Nucleus accumbens (tissue), 56 donors: ENCODE data around the gene IL21.

ENCODE experiments used
- DNase-seq, 56 donors: peaks; one replicate each; lab custom pipeline; 2025; lab: John Stamatoyannopoulos, UW

The IL21 gene

DNA sequence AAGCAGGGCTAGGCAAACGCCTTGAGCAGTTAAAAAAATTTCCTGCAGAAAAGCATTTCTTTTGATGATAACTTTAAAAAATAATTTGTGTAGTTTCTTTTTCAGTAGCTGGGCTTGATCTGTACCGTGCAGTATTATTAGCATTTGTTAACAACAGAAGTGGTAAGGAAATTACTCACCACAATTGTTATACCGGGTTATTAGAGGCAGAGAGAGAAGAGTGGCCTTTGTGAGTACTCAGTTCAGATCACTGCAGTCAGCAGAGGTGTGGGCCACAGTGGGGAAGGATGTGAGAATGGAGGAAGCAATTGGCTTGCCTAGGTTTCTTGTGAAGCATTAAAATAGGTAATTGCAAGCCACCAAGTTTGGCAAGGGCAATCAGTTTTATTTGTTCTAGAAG is 14.3 kb upstream of the IL21 start:
- no peak for DNase-seq

GRCh38 chr4:122633211-122633610 is 12.3 kb upstream of the IL21 start:
- DNase-seq: no peak

- DNase-seq: no peak
Measured at GRCh38 chr4:122632396-122633143, 11.7 kb upstream of the IL21 start.

DNA sequence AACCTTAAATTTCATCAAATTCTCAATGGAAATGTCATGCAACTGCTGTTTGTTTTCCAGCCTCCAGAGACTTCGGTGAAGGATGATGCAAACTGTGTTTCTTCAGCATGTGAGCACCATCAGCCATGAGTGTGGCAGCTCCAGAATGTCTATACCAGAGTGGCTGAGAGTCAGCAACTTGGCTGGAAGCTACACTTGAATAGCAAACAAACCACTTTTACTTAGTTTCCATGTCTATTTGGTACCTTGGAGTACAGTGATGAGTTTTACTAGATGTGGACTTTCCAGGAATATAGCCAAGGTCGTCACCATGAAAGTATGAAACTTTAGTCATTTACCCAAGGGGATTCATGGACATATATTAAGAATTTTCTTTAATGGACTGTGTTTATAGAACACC is 4.3 kb upstream of the IL21 start:
- DNase-seq: no peak

DNA sequence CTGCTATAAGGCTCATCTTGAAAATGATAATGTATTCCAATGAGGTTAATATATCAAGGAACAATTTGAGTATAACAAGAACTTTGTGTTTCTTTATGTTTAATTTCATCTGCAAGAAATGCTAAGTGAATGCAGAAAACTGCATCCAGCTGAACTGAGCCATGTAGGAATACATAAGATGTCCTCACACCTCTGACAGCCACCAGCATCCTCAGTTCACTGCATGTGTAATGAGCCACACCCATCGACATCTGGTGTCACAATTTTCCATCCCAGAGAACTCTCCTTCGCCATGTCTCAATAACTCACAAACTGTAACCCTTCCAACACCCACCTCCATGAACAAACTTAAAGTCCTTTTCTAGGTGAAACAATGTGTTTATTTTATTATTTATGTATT is 3.3 kb upstream of the IL21 start:
- DNase-seq: no peak

GRCh38 chr4:122623637-122624166 is 2.8 kb upstream of the IL21 start:
- no peak for DNase-seq

DNA sequence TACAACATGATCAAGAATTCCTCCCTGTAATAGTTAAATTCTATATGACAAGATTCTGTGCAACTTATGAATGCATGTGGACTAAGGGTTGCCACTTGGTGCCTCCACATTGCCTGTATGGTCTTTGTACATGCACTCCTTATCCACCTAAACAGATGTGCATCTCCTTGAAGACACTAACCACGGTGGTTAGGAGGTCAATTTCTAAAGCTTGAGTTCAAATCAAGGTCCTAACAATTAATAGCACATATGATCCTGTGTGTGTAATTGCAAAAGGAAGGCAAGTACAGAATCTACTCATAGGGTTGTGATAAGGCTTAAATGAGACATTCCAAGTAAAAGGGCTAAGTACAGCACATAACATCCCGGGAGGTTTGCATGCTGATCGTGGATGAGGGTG is 1.5 kb upstream of the IL21 start:
- no peak for DNase-seq

DNA sequence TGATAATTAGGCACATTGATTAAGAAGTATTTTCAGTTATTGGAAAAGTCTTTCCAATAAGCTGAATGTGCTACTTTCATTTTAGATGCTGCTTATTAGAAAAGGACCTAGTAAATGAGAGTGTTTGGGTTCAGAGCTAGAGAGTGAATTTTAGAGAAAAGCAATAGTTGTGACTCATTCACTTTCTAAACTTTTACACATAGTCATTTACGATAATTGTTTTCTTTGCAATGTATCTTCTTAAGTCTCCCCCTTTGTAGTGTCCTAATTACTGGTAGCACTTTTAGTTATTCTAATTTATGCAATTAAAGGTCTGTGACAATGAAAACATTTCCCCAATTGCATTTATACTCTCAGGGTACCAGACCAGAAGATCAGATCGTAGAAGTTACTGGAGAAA is 1.3 kb downstream of the IL21 start:
- DNase-seq: no peak

DNA sequence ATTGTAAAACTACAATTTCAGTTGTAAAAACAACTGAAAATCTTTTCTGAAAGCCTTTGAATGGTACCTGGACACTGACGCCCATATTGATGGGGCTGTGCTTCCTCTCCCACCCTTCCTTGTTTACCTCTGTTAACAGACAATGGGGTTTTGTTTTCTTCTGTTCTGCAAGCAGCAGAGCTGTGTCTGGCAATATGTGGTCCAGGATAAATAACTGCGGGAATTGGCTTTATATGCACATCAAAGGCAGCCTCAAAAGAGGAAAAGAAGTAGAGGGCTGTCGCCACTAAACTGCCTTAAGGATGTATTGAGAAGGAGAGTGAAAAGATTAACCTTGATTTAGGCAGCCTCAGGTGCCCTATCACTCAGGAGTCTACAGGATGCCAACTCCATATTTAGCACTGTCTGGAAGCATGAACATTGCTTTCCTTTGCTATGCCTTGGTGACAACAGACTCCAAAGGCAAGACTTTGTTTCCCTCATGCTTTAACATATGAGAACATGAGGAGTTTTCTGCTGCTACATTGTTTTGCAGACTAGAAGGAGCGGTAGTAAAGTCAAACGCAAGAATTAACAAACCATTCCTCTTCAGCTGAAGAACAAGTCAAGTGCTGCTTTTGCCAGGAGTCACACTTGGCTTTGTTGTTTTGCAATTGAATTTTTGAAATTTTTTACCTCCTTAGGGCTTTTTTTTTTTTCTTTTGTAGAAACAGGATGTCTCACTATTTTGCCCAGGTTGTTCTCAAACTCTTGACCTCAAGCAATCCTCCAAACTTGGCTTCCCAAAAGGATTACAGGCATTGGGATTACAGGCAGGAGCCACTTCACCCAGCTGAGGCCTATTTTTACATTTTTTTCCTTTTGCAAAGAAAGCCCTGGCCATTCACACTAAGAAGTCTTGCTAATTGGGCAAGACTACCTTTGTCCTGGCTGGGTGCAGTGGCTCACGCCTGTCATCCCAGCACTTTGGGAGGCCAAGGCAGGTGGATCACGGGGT is 3.0 kb downstream of the IL21 start:
- no peak for DNase-seq

DNA sequence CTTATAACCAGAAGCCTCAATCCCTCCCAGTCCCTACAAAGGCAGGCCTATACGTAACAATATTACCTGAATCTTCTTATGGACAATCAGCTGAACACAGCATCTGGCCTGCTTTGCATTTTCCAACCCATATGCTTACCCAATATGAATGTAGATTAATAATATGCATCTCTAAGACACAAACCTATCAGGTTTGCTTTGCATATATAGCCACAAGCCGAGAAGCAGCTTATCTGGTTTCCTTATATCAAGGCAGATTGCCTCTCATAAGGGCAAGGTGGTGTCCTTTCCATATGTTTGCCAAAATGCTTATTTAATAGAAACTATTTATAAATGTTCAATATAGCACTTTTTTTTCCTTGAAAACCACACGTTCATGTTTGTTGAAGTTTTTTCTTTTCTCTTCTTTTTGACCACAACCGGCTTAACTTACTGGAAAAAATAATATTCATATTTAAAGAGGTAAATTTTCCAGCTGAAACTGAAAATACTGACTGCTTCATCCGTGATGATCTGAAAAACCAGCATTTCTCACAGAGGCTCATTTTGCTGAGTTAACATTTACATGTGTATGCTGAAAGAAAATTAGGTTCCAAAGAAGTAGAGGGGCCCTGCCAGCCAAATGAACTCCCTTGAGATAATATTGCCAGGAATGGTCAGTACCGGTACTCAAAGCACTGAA is 3.8 kb downstream of the IL21 start:
- DNase-seq: no peak

DNA sequence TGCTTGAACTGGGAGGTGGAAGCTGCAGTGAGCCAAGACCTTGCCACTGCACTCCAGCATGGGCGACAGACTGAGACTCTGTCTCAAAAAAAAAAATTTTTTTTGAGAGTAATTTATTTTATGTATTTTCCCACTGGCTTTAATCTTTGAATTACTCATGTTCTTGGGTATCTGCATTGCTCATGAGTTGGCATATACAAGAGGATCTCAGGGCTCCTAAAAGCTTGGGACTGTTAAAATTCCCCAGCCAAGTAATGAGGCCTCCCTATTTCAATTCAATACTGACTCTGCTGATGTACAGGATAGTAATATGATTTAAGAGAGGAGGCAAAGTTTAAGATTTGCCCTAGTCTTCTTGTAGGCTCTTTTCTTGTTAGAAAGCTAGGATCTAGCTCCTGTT is 6.2 kb downstream of the IL21 start:
- no peak for DNase-seq

DNA sequence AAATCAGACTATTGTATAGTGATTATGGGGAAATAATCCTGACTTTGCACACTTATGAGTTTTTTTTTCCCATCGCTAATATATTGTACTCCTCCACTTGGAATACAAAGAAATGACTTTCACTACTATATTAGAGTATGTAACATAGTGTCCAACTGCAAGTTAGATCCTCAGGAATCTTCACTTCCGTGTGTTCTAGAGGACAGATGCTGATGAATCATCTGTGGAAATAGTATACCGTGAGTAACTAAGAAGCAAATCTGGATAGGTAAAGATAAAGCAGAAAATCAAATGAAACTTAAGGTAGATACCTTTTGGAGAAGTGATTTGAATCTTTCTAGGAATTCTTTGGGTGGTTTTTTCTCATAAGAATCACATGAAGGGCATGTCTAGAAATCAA is 8.3 kb downstream of the IL21 start:
- no peak for DNase-seq

DNA sequence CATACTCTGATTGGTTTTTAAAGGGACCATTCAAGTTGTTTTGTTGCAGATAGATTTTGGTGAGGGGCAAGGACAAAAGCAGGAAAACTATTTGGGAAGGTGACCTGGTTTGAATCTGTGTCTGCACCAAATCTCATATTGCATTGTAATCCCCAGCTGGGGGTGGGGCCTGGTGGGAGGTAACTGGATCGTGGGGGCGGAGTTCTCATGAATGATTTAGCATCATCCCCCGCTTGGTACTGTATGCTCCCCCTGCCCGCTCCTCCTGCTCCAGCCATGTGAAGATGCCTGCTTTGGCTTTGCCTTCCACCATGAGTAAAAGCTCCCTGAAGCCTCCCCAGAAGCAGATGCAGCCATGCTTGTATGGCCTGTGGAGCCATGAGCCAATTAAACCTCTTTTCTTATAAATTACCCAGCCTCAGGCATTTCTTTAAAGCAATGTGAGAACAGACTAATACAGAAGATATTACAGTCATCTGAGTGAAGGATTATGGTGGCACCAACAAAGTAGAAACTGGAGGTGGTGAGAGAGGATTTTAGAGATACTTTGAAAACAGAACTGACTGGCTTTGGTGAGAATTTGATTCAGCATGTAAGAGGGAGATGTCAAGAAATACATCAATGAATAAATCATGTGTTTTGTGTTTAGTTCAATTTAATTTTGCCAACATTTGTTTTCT is 14.4 kb downstream of the IL21 start:
- DNase-seq: no peak

DNA sequence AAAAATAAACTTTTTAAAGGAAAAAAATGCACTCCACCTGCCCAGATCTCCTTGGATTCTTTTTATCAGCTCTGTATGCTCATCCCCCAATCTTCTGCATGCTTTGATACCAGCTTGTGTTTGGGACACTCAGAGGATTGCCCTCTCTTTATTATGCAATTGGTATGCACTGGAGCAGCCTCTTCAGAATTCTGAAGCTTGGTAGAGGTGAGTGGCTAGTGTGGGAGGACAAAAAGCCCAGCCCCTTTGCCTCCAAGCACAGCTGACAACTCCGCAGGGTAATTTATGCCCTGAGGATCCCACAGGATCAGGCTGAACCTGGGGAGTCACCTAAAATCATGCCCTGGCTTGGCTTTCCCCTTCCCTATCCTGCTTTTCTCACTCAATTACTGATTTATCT is 16.7 kb downstream of the IL21 start:
- DNase-seq: no peak

DNA sequence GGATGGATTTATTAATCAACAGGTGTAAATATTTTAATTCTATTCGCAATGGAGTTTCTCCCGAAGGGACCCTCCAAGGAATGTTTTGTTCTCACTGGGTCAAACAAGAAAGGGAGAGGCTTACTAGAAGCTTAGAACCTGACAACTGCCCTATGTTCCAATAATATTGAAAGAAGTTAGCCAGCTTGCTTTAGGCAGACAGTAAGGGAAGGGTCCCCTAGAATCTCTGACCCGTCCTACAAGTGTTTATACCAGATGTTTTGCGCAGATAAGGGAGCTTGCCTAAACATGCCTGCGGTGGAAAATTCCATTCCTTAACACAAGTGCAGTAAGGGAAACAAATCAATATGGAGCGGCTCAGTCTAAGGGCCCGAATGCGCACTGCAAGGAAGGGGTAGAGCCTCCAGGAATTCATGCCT is 17.7 kb downstream of the IL21 start:
- no peak for DNase-seq

- DNase-seq: peak in 1 of 56 donors; percentile 1
Measured at GRCh38 chr4:122602277-122603142, 18.4 kb downstream of the IL21 start.

DNA sequence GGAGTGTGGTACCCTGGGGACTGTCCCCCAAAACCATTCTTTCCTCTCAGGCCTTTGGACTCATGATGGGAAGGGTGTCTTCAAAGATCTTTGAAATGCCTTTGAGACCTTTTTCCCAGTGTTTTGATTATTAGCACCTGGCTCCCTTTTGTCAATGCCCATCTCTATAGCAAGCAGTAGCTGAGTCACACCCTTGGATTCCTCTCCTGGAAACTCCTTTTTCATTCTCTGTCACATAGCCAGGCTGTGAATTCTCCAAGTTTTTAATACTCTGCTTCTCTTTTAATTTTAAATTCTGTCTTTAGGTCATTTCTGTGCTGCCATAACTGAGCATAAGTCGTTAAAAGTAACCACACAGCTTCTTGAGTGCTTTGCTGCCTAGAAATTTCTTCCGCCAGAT is 29.7 kb downstream of the IL21 start:
- DNase-seq: no peak

DNA sequence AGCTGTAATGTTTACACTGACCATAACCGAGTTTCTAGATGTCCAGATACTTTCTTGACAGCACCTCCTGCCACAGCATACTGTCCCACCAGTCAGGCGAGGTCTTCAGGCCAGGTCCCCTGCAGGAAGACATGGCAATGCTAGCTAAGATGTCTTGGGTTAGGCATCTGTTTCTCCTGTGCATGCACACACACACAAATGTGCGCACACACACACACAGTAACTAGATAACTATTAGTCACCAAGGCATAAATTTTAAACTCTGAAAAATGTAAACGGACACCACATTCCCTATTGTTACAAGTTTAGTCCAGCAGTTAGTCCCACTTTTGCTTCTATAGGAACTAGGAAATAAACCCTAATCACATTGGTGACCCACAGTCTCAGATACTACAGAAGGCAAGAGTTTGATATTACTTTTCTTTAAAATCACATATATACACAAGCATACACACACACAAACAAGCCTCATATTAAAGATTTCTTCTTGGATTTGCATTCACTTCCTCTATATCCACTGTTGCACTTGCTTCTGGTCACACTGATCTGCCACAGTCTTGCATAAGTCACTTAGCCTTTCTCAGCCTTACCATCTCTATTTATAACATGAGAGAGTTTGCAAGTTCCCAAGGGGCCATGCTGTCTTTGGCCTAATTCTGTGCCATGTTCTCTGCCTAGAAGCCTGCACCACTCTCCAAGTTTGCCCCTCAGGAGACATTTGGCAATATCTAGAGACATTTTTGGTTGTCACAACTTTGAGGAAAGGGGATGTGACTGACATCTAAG is 32.2 kb downstream of the IL21 start:
- DNase-seq: no peak
